Nucleus accumbens (tissue), 56 donors: Measurements from ENCODE around the gene RNASET2.
A peak's percentile ranks its signal among the peaks of the same experiment; 100 is the strongest.

ENCODE experiments used
- DNase-seq, 56 donors: peaks; one replicate each; lab custom pipeline; 2025; lab: John Stamatoyannopoulos, UW

The RNASET2 gene

GRCh38 chr6:166956444-166957086 is at the start of gene RNASET2:
RNASET2 (minus strand) TSS chr6:166956550; CDS start chr6:166956182, 368 bp downstream.
- DNase-seq: peak; percentile 43 to 97 (median 85)

GRCh38 chr6:167005350-167006159 is 49.2 kb upstream of the RNASET2 start:
- DNase-seq: peak in 6 of 56 donors; percentile 10 to 41 (median 14)

- DNase-seq: no peak
Observed at GRCh38 chr6:167000759-167001158, 44.4 kb upstream of the RNASET2 start.

- DNase-seq: no peak
Observed at GRCh38 chr6:166999884-167000253, 43.5 kb upstream of the RNASET2 start.

GRCh38 chr6:166999145-166999883 is 43.0 kb upstream of the RNASET2 start, which contains the start of gene CEP43:
CEP43 (plus strand) TSS chr6:166999397; CDS start chr6:166999413, 16 bp downstream.
- peak; percentile 56 to 95 (median 89) for DNase-seq

- DNase-seq: peak in 3 of 56 donors; percentile 17 to 47 (median 31)
Observed at GRCh38 chr6:166998256-166999144, 42.1 kb upstream of the RNASET2 start.

GRCh38 chr6:166997768-166998255 is 41.5 kb upstream of the RNASET2 start:
- DNase-seq: peak in 11 of 56 donors; percentile 5 to 37 (median 18)

GRCh38 chr6:166997348-166997747 is 41.0 kb upstream of the RNASET2 start:
- DNase-seq: no peak

GRCh38 chr6:166996406-166996805 is 40.1 kb upstream of the RNASET2 start:
- DNase-seq: no peak

- DNase-seq: peak in 6 of 56 donors; percentile 4 to 53 (median 12)
Observed at GRCh38 chr6:166989427-166990032, 33.2 kb upstream of the RNASET2 start.

- no peak for DNase-seq
Observed at GRCh38 chr6:166988674-166989201, 32.4 kb upstream of the RNASET2 start.

GRCh38 chr6:166987930-166988329 is 31.6 kb upstream of the RNASET2 start:
- no peak for DNase-seq

- no peak for DNase-seq
Observed at GRCh38 chr6:166987448-166987847, 31.1 kb upstream of the RNASET2 start.

GRCh38 chr6:166980738-166981137 is 24.4 kb upstream of the RNASET2 start:
- no peak for DNase-seq

GRCh38 chr6:166977621-166978525 is 21.5 kb upstream of the RNASET2 start:
- no peak for DNase-seq

GRCh38 chr6:166976636-166977035 is 20.3 kb upstream of the RNASET2 start:
- DNase-seq: no peak

GRCh38 chr6:166972101-166972500 is 15.8 kb upstream of the RNASET2 start:
- no peak for DNase-seq

GRCh38 chr6:166971271-166971670 is 14.9 kb upstream of the RNASET2 start:
- no peak for DNase-seq
